ENCODE measurements around the gene PSMG1.
"Not testable (repeated sequence)": the region's sequence is repeated elsewhere in the genome, so short reads cannot be mapped to it uniquely, and the experiment has no call there.

PSMG1 gene

DNA sequence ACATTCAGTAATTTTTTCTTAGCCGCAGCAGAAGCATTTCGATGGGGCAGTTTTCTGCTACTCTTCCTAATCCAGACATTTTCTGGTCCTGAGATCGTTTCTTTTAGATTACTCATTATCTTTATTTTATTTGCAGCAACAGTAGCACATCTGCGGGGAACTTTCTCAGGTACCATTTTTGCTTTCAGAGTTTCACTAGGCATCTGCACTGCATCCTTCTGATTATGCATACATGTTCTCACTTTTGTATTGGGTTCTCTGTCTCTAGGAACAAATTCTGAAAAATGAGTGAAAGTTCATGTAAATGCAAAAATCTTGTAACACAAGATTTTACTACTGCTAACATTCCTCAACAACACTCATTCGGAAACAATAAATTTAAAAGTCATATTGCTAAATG lies 3.9 kb upstream of the PSMG1 start:
- no peak for DNase-seq

DNA sequence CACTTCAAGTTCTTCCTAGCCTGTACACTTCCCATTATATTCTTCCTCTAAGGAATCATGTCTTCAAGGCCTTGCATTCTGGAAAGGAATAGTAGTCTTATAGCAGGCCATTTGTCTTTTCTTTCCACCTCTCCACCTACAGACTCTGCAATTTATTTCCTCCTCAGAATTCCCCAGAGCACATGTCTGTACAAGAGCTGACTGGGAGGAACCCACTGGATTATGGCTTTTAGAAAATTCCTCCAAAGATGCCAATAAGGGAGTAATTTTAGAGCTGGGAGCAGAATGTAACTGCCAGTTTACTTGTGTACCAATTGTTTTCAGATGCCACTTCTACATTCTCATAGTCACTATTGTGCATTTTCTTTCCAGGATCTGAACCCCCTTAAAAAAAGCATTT lies 3.4 kb upstream of the PSMG1 start:
- DNase-seq: no peak

- DNase-seq: no peak
Observed at GRCh38 chr21:39185157-39185556, 1.9 kb upstream of the PSMG1 start.

DNA sequence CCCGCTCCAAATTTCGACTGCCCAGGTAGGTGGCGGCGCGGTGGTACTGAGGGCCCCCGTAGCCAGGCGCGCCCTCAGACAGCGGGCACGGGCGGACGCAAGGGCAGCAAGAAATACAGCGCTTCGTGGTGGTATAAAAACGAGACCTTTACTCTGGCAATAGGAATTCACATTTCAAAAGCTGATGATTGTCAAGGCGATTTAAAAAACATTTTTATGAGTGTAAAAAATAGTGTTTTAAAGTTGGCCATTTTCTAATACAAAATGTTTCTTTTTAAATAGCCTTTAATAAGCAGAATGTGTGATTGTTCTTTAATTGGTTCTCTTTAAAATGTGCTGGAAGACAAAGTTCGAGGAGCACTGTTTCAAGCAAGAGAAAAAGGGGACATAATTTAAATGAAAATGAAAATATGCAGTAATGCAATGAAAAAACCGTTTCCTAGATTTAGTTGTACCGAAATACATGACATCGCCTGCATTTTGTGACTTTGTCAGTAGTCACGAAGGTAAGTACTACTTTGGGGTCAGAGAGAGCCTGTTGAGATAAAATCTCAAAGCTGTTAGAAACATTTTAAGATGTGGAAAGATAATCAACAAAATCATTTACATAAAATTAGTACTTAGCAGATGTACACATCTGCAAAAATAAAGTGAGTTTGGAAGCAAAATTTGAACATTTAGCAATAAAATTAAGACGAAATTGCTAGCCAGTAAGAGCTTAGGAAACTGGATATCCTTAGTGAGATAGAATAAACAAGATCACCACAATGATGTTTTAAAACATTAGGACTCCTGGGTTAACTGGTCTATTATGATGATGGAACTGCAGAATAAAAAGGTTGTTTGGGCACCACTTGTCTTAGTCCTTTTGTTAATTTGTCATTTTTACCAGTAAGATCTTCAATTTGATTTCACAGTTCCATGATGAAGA lies 1.1 kb upstream of the PSMG1 start:
- DNase-seq: no peak

GRCh38 chr21:39182484-39183271 lies 573 bp downstream of the PSMG1 start:
- DNase-seq: no peak

DNA sequence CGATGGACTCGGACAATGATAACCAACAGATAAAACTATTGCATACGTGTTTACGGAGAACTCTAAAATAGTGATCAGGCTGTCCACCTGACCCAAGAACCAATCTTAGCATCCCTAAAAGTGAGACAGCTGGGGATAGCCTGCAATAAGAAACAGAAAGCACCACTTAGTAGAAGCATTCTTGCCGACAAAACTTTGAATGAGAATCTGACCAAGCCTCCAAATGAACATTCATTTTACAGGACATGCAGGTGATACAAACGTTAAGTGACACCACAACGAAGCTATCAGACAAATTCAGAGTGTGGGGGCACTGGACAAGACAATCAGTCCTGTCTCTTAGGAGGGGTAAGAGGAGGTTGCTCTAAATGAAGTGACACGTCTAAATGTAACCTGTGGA lies 1.2 kb downstream of the PSMG1 start:
- DNase-seq: no peak

DNA sequence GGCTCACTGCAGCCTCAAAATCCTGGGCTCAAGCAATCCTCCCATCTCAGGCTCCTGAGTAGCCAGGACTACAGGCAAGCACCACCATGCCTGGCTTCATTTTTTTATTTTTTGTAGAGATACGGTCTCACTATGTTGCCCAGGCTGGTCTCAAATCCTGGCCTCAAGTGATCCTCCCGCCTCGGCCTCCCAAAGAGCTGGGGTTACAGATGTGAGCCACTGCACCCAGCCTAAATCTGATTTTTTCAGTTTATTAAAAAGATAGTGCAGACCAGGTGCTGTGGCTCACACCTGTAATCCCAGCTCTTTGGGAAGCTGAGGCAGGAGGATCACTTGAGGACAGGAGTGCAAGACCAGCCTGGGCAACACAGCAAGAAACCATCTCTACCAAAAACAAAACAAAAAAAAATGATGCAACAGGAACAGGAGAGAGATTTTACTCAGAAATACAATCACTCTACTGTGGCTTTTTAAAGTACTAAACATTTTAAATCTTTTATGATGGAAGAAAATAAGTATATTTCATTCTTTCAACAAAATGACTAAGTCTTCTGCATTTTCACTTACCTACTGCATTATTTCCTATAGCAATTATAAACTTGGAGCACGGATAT lies 1.9 kb downstream of the PSMG1 start:
- DNase-seq: no peak

GRCh38 chr21:39180429-39181019 lies 2.7 kb downstream of the PSMG1 start:
- DNase-seq: no peak

DNA sequence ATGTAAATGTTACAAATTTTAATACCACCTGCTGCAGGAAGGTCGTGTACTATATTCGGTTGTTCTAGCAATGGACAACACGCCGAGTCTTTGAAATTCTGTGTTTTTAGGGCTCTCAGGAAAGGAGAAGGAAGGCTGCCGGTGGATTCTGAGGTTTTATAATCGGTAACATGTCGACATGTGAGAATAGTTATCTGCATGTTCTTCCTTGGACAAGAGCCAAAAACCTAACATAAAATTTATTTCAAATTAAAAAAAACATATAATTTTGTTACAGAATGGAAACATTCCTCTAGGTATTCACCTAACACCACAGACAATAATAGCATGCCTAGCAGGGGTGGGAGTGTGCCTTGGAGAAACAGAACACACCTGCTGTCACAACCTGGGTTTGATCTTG lies 4.8 kb downstream of the PSMG1 start:
- no peak for DNase-seq

- no peak for DNase-seq
Observed at GRCh38 chr21:39176271-39176709, 7.0 kb downstream of the PSMG1 start.

DNA sequence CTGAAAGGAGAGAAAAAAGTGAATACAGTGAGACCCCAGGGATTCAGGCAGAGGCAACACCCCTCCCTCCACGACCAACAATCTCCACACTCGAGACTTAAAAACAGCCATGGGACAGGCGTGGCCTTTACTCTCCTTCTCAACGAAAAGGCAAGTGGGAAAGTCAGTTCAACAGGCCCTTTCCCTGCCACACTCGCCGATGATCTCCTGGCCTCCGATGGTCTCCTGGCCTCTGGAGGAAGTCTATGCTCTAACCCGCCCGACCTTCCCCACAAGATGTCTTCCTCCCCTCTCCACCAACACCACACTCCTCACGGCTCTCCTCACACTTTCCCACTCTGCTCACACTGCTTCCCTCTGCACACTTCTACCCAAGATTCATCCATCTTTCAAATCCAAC lies 7.6 kb downstream of the PSMG1 start:
- DNase-seq: no peak

- no peak for DNase-seq
Observed at GRCh38 chr21:39175154-39175553, 8.1 kb downstream of the PSMG1 start.

- DNase-seq: no peak
Observed at GRCh38 chr21:39173716-39174680, 9.3 kb downstream of the PSMG1 start.

- peak; percentile 70 for DNase-seq
Observed at GRCh38 chr21:39169906-39170305, 13.3 kb downstream of the PSMG1 start.

GRCh38 chr21:39168800-39169199 lies 14.5 kb downstream of the PSMG1 start:
- no peak for DNase-seq

GRCh38 chr21:39164523-39164922 lies 18.7 kb downstream of the PSMG1 start:
- DNase-seq: no peak

GRCh38 chr21:39161064-39161463 lies 22.2 kb downstream of the PSMG1 start:
- DNase-seq: no peak

GRCh38 chr21:39159342-39160063 lies 23.7 kb downstream of the PSMG1 start:
- no peak for DNase-seq

DNA sequence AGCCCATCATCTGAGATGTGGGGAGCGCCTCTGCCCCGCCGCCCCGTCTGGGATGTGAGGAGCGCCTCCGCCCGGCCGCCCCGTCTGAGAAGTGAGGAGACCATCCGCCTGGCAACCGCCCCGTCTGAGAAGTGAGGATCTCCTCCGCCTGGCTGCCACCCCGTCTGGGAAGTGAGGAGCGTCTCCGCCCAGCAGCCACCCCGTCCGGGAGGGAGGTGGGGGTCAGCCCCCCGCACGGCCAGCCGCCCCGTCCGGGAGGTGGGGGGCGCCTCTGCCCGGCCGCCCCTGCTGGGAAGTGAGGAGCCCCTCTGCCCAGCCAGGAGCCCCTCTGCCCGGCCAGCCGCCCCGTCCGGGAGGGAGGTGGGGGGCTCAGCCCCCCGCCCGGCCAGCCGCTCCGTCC lies 26.0 kb downstream of the PSMG1 start:
- not testable (repeated sequence) for DNase-seq

DNA sequence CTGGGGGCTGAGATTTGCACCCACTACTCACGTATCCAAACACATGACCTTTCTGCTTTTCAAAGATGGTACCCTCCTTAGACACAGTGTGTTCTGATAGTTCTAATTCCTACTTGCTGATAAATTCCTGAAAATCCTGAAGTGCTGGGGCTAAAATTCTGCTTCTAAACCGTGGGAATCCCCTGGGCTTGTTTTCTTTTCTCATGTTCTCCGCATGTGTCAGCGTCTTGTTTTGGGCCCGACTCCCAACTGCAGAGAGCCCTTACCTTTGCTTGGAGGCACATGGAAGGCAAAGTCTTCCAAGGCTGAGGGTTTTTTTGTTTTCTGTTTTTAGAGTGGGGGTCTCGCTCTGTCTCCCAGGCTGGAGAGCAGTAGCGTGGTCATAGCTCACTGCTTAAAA lies 27.2 kb downstream of the PSMG1 start:
- DNase-seq: no peak

GRCh38 chr21:39155578-39155977 lies 27.7 kb downstream of the PSMG1 start:
- DNase-seq: no peak

All from NCI-H526 treated with DMSO at 0.1 percent for 48 hours (cell line).